Fibroblast of lung (primary cell): Measurements from ENCODE around the gene SLC44A5. TPM values are rescaled to one million over a fixed set of nuclear protein-coding genes. Genes with fewer than 3 reads are reported as not detected.

Experiments used
- DNase-seq, 2 donors: peaks; one replicate each; pipeline versions ENCODE4 v3.0.0 to v3.0.0-alpha.2; 2010; ENCODE audit warnings: low read depth in 2 of 2
- H2AFZ ChIP-seq: 2 replicates; pipeline ENCODE4 v1.5.1; 2012; ENCODE audit warnings: low read length, control low read depth, inconsistent platforms
- H3K27ac ChIP-seq: 2 replicates; pipeline ENCODE4 v1.5.1; 2011; ENCODE audit warnings: low read length, control low read depth; ENCODE audit not compliant: insufficient read depth
- H3K27me3 ChIP-seq: 2 replicates; pipeline ENCODE4 v1.5.1; 2011; ENCODE audit warnings: mild to moderate bottlenecking, low read length; ENCODE audit not compliant: control insufficient read depth, insufficient read depth
- H3K36me3 ChIP-seq: 2 replicates; pipeline ENCODE4 v1.5.1; 2011; ENCODE audit warnings: low read length; ENCODE audit not compliant: control insufficient read depth, insufficient read depth
- H3K4me1 ChIP-seq: 2 replicates; pipeline ENCODE4 v1.5.1; 2011; ENCODE audit warnings: low read length; ENCODE audit not compliant: control insufficient read depth, insufficient read depth; ENCODE audit errors: extremely low read depth
- H3K4me2 ChIP-seq: 2 replicates; pipeline ENCODE4 v1.5.1; 2011; ENCODE audit warnings: low read length, control low read depth; ENCODE audit not compliant: insufficient read depth; ENCODE audit errors: extremely low read depth
- H3K4me3 ChIP-seq, 4 experiments: fragments of 200-600 bp in 1 of 4; sonication (generic) in 1 of 4; replicated peaks in 1 of 4; 2 replicates each; pipeline ENCODE4 v1.5.1; 2011 to 2016; ENCODE audit warnings: low read length in 4 of 4, low read depth in 3 of 4, mild to moderate bottlenecking in 3 of 4, control low read depth in 2 of 4, inconsistent platforms in 1 of 4, mixed read lengths in 1 of 4; ENCODE audit not compliant: insufficient read depth in 1 of 4; ENCODE audit errors: control extremely low read depth in 1 of 4
- H3K79me2 ChIP-seq: 2 replicates; pipeline ENCODE4 v1.5.1; 2012; ENCODE audit warnings: mild to moderate bottlenecking, low read length, inconsistent platforms; ENCODE audit not compliant: control insufficient read depth, insufficient read depth
- H3K9ac ChIP-seq: 2 replicates; pipeline ENCODE4 v1.5.1; 2011; ENCODE audit warnings: mild to moderate bottlenecking, low read length, control low read depth; ENCODE audit not compliant: insufficient read depth
- H3K9me3 ChIP-seq: 2 replicates; pipeline ENCODE4 v1.5.1; 2012; ENCODE audit warnings: low read depth, low read length; ENCODE audit not compliant: control insufficient read depth, insufficient read depth
- H4K20me1 ChIP-seq: 2 replicates; pipeline ENCODE4 v1.5.1; 2011; ENCODE audit warnings: low read length; ENCODE audit not compliant: control insufficient read depth, insufficient read depth; ENCODE audit errors: extremely low read depth
- CTCF ChIP-seq, 2 donors: IDR thresholded peaks in 1 of 2; conservative IDR thresholded peaks in 1 of 2; 1 replicate in 1 of 2; 2 replicates in 1 of 2; pipeline ENCODE4 v1.5.1; 2011 to 2012; ENCODE audit warnings: low read length in 2 of 2, control low read depth in 1 of 2, inconsistent platforms in 1 of 2, low read depth in 1 of 2, mild to moderate bottlenecking in 1 of 2
- EZH2 ChIP-seq: IDR thresholded peaks from 2 replicates; pipeline ENCODE4 v1.5.1; 2012; ENCODE audit warnings: low read length, control low read depth, mild to moderate bottlenecking; ENCODE audit errors: missing control alignments
- polyA plus RNA-seq, 2 donors: library from polyadenylated mRNA; depleted of rRNA in 1 of 2; stranded (reverse) in 1 of 2; unstranded in 1 of 2; fragments of >200 nt; gene quantifications; 2 replicates each; pipeline ENCODE4 v1.2.1, GENCODE V29; 2011 to 2012; ENCODE audit warnings: missing spikeins in 1 of 2
- total RNA-seq: library from RNA; depleted of rRNA; stranded (reverse); fragments of >200 nt; gene quantifications from 2 replicates; pipeline ENCODE4 v1.2.1, GENCODE V29; 2014

Gene SLC44A5
- total and polyA plus RNA-seq, 2 donors (not counting 1 experiment from before 2014, with no cell fraction given), result under 0.01 to 0.03 TPM

- Histone ChIP-seq H3K36me3 (no peaks in the 10 kb centered on the region), H3K79me2 (no peaks in the 10 kb centered on the region), H2AFZ (no peak overlapping the region), H3K27ac (no peak overlapping the region), H4K20me1 (no peaks in the 10 kb centered on the region), H3K4me1 (no peaks in the 10 kb centered on the region), H3K9ac (no peak overlapping the region), H3K4me3 (no peak overlapping the region), H3K4me2 (no peak overlapping the region), H3K27me3 (no peaks in the 10 kb centered on the region), H3K9me3 (no peaks in the 10 kb centered on the region)
- TF ChIP-seq EZH2 (no peak), CTCF (conservative IDR thresholded peaks at IDR 0.05 in 1 of 2, IDR thresholded peaks at IDR 0.05 in 1 of 2; ENCODE audit: low read depth in 1 of 2, low read length in 2 of 2) (no peak)
- peak in 1 of 2 donors; percentile 6 for DNase-seq
Measured at GRCh38 chr1:75449998-75450397, 160.9 kb downstream of the SLC44A5 start.

- DNase-seq, result no peak
- Histone ChIP-seq H3K9me3 (no peaks in the 10 kb centered on the region), H3K4me3 (no peak overlapping the region), H3K36me3 (no peaks in the 10 kb centered on the region), H3K9ac (no peak overlapping the region), H2AFZ (no peak overlapping the region), H3K27ac (no peak overlapping the region), H3K27me3 (no peaks in the 10 kb centered on the region), H3K4me1 (no peaks in the 10 kb centered on the region), H3K79me2 (no peaks in the 10 kb centered on the region), H4K20me1 (no peaks in the 10 kb centered on the region), H3K4me2 (no peak overlapping the region)
- no peak for TF ChIP-seq EZH2
Measured at GRCh38 chr1:75444220-75444619, 166.7 kb downstream of the SLC44A5 start.

- H3K4me2 ChIP-seq, result no peak overlapping the region
- H3K4me1 ChIP-seq, result no peaks in the 10 kb centered on the region
- H4K20me1 ChIP-seq, result no peaks in the 10 kb centered on the region
- no peak overlapping the region for H3K27ac ChIP-seq
- no peaks in the 10 kb centered on the region for H3K9me3 ChIP-seq
- TF ChIP-seq EZH2, result no peak
- TF ChIP-seq CTCF (conservative IDR thresholded peaks at IDR 0.05 in 1 of 2, IDR thresholded peaks at IDR 0.05 in 1 of 2; ENCODE audit: low read depth in 1 of 2, low read length in 2 of 2), result no peak
- H3K79me2 ChIP-seq, result no peaks in the 10 kb centered on the region
- no peaks in the 10 kb centered on the region for H3K36me3 ChIP-seq
- no peak overlapping the region for H3K4me3 ChIP-seq
- no peak overlapping the region for H3K9ac ChIP-seq
- H3K27me3 ChIP-seq, result no peaks in the 10 kb centered on the region
- no peak overlapping the region for H2AFZ ChIP-seq
- DNase-seq, result no peak
Measured at GRCh38 chr1:75440274-75440673, 170.6 kb downstream of the SLC44A5 start.
